SK-N-SH (cell line): ENCODE measurements around the gene KMO. TPM values are rescaled to one million over a fixed set of nuclear protein-coding genes. Genes with fewer than 3 reads are reported as not detected.

ENCODE experiments used
- CTCF ChIA-PET: fragments of 300-600, 350-600 bp; formaldehyde crosslinking; extraction: SDS; loops from one replicate; lab custom pipeline; 2021; lab: Yijun Ruan, JAX
- POLR2A ChIA-PET: fragments of 350-600 bp; sonication (Branson Sonifier 250); formaldehyde crosslinking; extraction: SDS; loops from one replicate; lab custom pipeline; 2020; ENCODE audit warnings: antibody characterized with exemption, inconsistent platforms; lab: Yijun Ruan, JAX
- DNase-seq: peaks from one replicate; pipeline ENCODE4 v3.0.0; 2012
- H2AFZ ChIP-seq: fragments of 200-600 bp; sonication (generic); 2 replicates; pipeline ENCODE4 v1.8.1; 2016; ENCODE audit warnings: antibody characterized with exemption, mild to moderate bottlenecking, low read depth
- H3F3A ChIP-seq: fragments of 200-600 bp; sonication (generic); replicated peaks from 2 replicates; pipeline ENCODE3; 2016; ENCODE audit warnings: antibody characterized with exemption, mild to moderate bottlenecking; ENCODE audit not compliant: insufficient read depth
- H3K27ac ChIP-seq, 2 experiments: fragments of 200-500 bp in 1 of 2; fragments of 200-600 bp in 1 of 2; sonication (Bioruptor generic) in 1 of 2; sonication (generic), shearing (Covaris generic) in 1 of 2; 2 replicates each; pipeline versions ENCODE4 v1.5.1 to v1.6.1; 2014 to 2016; ENCODE audit warnings: low read depth in 2 of 2, inconsistent platforms in 1 of 2, low read length in 1 of 2, mild to moderate bottlenecking in 1 of 2, mixed read lengths in 1 of 2
- H3K27me3 ChIP-seq: fragments of 200-600 bp; sonication (generic), shearing (Covaris generic); 2 replicates; pipeline ENCODE4 v1.6.1; 2016; ENCODE audit warnings: mixed run types; ENCODE audit not compliant: insufficient read depth
- H3K36me3 ChIP-seq, 2 experiments: fragments of 200-500 bp in 1 of 2; fragments of 200-600 bp in 1 of 2; sonication (Bioruptor generic) in 1 of 2; sonication (generic) in 1 of 2; replicated peaks in 1 of 2; 2 replicates each; pipeline versions ENCODE3 to v1.5.1; 2014 to 2016; ENCODE audit warnings: low read length in 1 of 2, mild to moderate bottlenecking in 1 of 2; ENCODE audit not compliant: insufficient read depth in 2 of 2, control insufficient read depth in 1 of 2
- H3K4me1 ChIP-seq, 2 experiments: fragments of 200-500 bp in 1 of 2; fragments of 200-600 bp in 1 of 2; sonication (Bioruptor generic) in 1 of 2; sonication (generic), shearing (Covaris generic) in 1 of 2; 2 replicates each; pipeline versions ENCODE4 v1.5.1 to v1.6.1; 2014 to 2016; ENCODE audit warnings: low read depth in 1 of 2, low read length in 1 of 2, mixed run types in 1 of 2; ENCODE audit not compliant: insufficient read depth in 2 of 2, control insufficient read depth in 1 of 2
- H3K4me2 ChIP-seq: fragments of 200-600 bp; sonication (generic), shearing (Covaris generic); 2 replicates; pipeline ENCODE4 v1.6.1; 2017; ENCODE audit warnings: mixed run types
- H3K4me3 ChIP-seq, 2 experiments: fragments of 200-500 bp in 1 of 2; fragments of 200-600 bp in 1 of 2; sonication (Bioruptor generic) in 1 of 2; sonication (generic), shearing (Covaris generic) in 1 of 2; 2 replicates each; pipeline versions ENCODE4 v1.5.1 to v1.8.1; 2014 to 2016; ENCODE audit warnings: low read depth in 2 of 2, inconsistent platforms in 1 of 2, low read length in 1 of 2, mild to moderate bottlenecking in 1 of 2, mixed read lengths in 1 of 2, moderate library complexity in 1 of 2
- H3K79me2 ChIP-seq: fragments of 200-600 bp; sonication (generic); 2 replicates; pipeline ENCODE4 v1.8.1; 2017; ENCODE audit warnings: mild to moderate bottlenecking; ENCODE audit not compliant: insufficient read depth
- H3K9ac ChIP-seq: fragments of 200-600 bp; sonication (generic); 2 replicates; pipeline ENCODE4 v1.6.1; 2017; ENCODE audit warnings: mixed run types
- H3K9me2 ChIP-seq: fragments of 200-600 bp; sonication (generic); 2 replicates; pipeline ENCODE4 v1.6.1; 2017; ENCODE audit warnings: mixed run types
- H3K9me3 ChIP-seq: fragments of 200-600 bp; sonication (generic); 2 replicates; pipeline ENCODE4 v1.6.1; 2017; ENCODE audit warnings: mixed run types, mild to moderate bottlenecking, moderate library complexity
- H4K20me1 ChIP-seq: fragments of 200-600 bp; sonication (generic); 2 replicates; pipeline ENCODE4 v1.6.1; 2017; ENCODE audit warnings: mild to moderate bottlenecking, mixed run types; ENCODE audit not compliant: insufficient read depth
- CHD2 ChIP-seq: fragments of 150-350 bp; IDR thresholded peaks from 2 replicates; pipeline ENCODE4 v1.6.1; 2018; ENCODE audit warnings: low read length; ENCODE audit not compliant: partially characterized antibody
- ELF1 ChIP-seq: IDR thresholded peaks from 2 replicates; pipeline ENCODE4 v1.4.0; 2012
- EZH2phosphoT487 ChIP-seq: fragments of 200-600 bp; sonication (generic); IDR thresholded peaks from 2 replicates; pipeline ENCODE4 v1.6.1; 2017; ENCODE audit warnings: low read depth, mixed run types, mild to moderate bottlenecking, antibody characterized with exemption, moderate library complexity, borderline replicate concordance
- FOXM1 ChIP-seq: IDR thresholded peaks from 2 replicates; pipeline ENCODE4 v1.4.0; 2012; ENCODE audit warnings: low read depth, mild to moderate bottlenecking
- MEF2A ChIP-seq: IDR thresholded peaks from 2 replicates; pipeline ENCODE4 v1.4.0; 2012; ENCODE audit warnings: low read depth, borderline replicate concordance
- MXI1 ChIP-seq: IDR thresholded peaks from 2 replicates; pipeline ENCODE4 v1.6.1; 2012; ENCODE audit warnings: mild to moderate bottlenecking, low read depth, low read length, improper control_type of control experiment
- NFIC ChIP-seq: IDR thresholded peaks from 2 replicates; pipeline ENCODE4 v1.4.0; 2012; ENCODE audit warnings: borderline replicate concordance
- PBX3 ChIP-seq: IDR thresholded peaks from 2 replicates; pipeline ENCODE4; 2012
- POLR2AphosphoS5 ChIP-seq: IDR thresholded peaks from 2 replicates; pipeline ENCODE4 v1.6.1; 2012; ENCODE audit warnings: low read depth, low read length
- RCOR1 ChIP-seq: fragments of 150-350 bp; IDR thresholded peaks from 2 replicates; pipeline ENCODE4 v1.6.1; 2017; ENCODE audit warnings: antibody characterized with exemption, low read length
- REST ChIP-seq: IDR thresholded peaks from 2 replicates; pipeline ENCODE4 v1.6.1; 2012; ENCODE audit warnings: mild to moderate bottlenecking, low read depth, low read length, moderate library complexity
- RXRA ChIP-seq: IDR thresholded peaks from 2 replicates; pipeline ENCODE4 v1.4.0; 2012; ENCODE audit warnings: low read depth, mild to moderate bottlenecking, borderline replicate concordance
- TEAD4 ChIP-seq: IDR thresholded peaks from 2 replicates; pipeline ENCODE4 v1.4.0; 2012; ENCODE audit warnings: mild to moderate bottlenecking, borderline replicate concordance; ENCODE audit not compliant: insufficient read depth
- USF2 ChIP-seq: fragments of 150-350 bp; IDR thresholded peaks from 2 replicates; pipeline ENCODE4 v1.6.1; 2017; ENCODE audit warnings: antibody characterized with exemption, low read length, low read depth, borderline replicate concordance
- YY1 ChIP-seq: IDR thresholded peaks from 2 replicates; pipeline ENCODE4 v1.4.0; 2012; ENCODE audit warnings: low read depth, mild to moderate bottlenecking
- ZBTB33 ChIP-seq: IDR thresholded peaks from 2 replicates; pipeline ENCODE4 v1.4.0; 2012; ENCODE audit warnings: low read depth, borderline replicate concordance
- whole genome bisulfite sequencing: methylation state at CpG from one replicate; pipeline ENCODE4 v1.1.6; 2017; ENCODE audit warnings: low lambda C conversion rate; 5-methylcytosine and 5-hydroxymethylcytosine counted together
- polyA plus RNA-seq, 3 experiments: library from polyadenylated mRNA; depleted of rRNA; stranded (reverse); fragments of >200 nt; gene quantifications; 2 replicates each; pipeline ENCODE4 v1.2.3, GENCODE V29; 2012

KMO gene
- polyA plus RNA-seq, 1 of the 3 experiments (the other 2 are of a cell fraction): not detected

GRCh38 chr1:241589521-241589920 lies 57.3 kb downstream of the KMO start:
- H3K27ac ChIP-seq: no peak overlapping the region
- CTCF ChIA-PET: interaction anchor here (1.5 to 2.6 kb wide), 2 partner anchors 16 to 22 kb away, joined by 5 to 13 read pairs; no protein-coding TSS in a partner anchor
- DNase-seq: no peak
- TF ChIP-seq YY1: no peak
- no peak for TF ChIP-seq EZH2phosphoT487
- TF ChIP-seq FOXM1: no peak
- TF ChIP-seq PBX3: no peak
- no peak for TF ChIP-seq NFIC
- no peak for TF ChIP-seq USF2
- no peak for TF ChIP-seq RCOR1
- TF ChIP-seq MEF2A: no peak
- TF ChIP-seq CHD2: no peak
- no peak for TF ChIP-seq RXRA
- TF ChIP-seq REST: no peak
- TF ChIP-seq ELF1: no peak
- no peak for TF ChIP-seq TEAD4
- TF ChIP-seq MXI1: no peak
- TF ChIP-seq ZBTB33: no peak
- no peak for TF ChIP-seq POLR2AphosphoS5
- H3K4me3 ChIP-seq: no peak overlapping the region
- peaks cover 17% of the 10 kb centered on the region for H3F3A ChIP-seq
- H2AFZ ChIP-seq: no peak overlapping the region
- 96% methylated on average over 7 of the region's 7 CpGs for WGBS
- H3K79me2 ChIP-seq: no peaks in the 10 kb centered on the region
- H3K9me3 ChIP-seq: no peaks in the 10 kb centered on the region
- no peaks in the 10 kb centered on the region for H3K27me3 ChIP-seq
- H3K9me2 ChIP-seq: no peaks in the 10 kb centered on the region; the same call in 1 of the 2 replicates
- no peak overlapping the region for H3K4me2 ChIP-seq
- H3K36me3 ChIP-seq: peaks cover 0 to 8% of the 10 kb centered on the region in 2 experiments
- POLR2A ChIA-PET: no interaction called here
- H4K20me1 ChIP-seq: no peaks in the 10 kb centered on the region
- H3K9ac ChIP-seq: no peak overlapping the region
- peaks cover 0 to 13% of the 10 kb centered on the region in 2 experiments; a peak in 1 of 4 replicates for H3K4me1 ChIP-seq
